Measurements from ENCODE around the gene PLEKHN1. TPM values are rescaled to one million over a fixed set of nuclear protein-coding genes. Genes with fewer than 3 reads are reported as not detected.
A peak's percentile ranks its signal among the peaks of the same experiment; 100 is the strongest.

The PLEKHN1 gene
- polyA plus RNA-seq, 1 of the 3 experiments (the other 2 are of a cell fraction), result not detected

DNA sequence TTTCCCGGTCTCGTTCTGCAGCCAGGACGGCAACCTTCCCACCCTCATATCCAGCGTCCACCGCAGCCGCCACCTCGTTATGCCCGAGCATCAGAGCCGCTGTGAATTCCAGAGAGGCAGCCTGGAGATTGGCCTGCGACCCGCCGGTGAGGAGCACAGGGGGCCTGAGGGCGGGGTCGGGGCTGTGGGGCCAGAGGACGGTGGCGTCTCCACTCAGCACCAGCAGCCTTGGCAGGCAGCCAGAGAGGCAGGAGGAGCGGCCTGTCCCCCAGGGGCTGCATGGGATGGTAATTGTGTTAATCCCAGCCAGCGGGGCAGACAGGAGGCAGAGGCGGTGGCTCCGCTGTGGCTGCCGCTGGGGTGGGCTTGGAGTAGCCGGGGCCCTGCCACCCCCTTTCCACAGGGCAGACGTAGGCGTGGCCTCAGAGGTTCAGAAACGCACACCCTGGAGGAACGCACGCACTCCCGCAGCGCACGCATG, 30.5 kb upstream of the PLEKHN1 start:
- DNase-seq, result peak; percentile 94
- Histone ChIP-seq H3K4me2 (no peak overlapping the region), H3F3A (replicated peaks; ENCODE audit: insufficient read depth) (peaks cover 8% of the 10 kb centered on the region), H3K79me2 (ENCODE audit: insufficient read depth) (no peaks in the 10 kb centered on the region), H4K20me1 (ENCODE audit: insufficient read depth) (no peaks in the 10 kb centered on the region), H2AFZ (ENCODE audit: low read depth) (no peak overlapping the region), H3K9me2 (no peaks in the 10 kb centered on the region), H3K4me3 (ENCODE audit: low read depth in 2 of 2, low read length in 1 of 2) (no peak overlapping the region), H3K4me1 (ENCODE audit: control insufficient read depth in 1 of 2, insufficient read depth in 2 of 2, low read depth in 1 of 2, low read length in 1 of 2) (peaks cover 0 to 29% of the 10 kb centered on the region in 2 experiments; a peak in 1 of 4 replicates), H3K27ac (ENCODE audit: low read depth in 2 of 2, low read length in 1 of 2) (no peak overlapping the region), H3K36me3 (replicated peaks in 1 of 2; ENCODE audit: control insufficient read depth in 1 of 2, insufficient read depth in 2 of 2, low read length in 1 of 2) (no peaks in the 10 kb centered on the region), H3K9ac (no peak overlapping the region), H3K9me3 (no peaks in the 10 kb centered on the region), H3K27me3 (ENCODE audit: insufficient read depth) (no peaks in the 10 kb centered on the region)
- peak; percentile 33; the same call in 1 of the 2 replicates for TF ChIP-seq RCOR1 (IDR thresholded peaks at IDR 0.05; ENCODE audit: low read length)
- TF ChIP-seq GABPA (IDR thresholded peaks at IDR 0.05; ENCODE audit: low read depth), result no peak
- TF ChIP-seq USF1 (IDR thresholded peaks at IDR 0.05; ENCODE audit: borderline replicate concordance, low read depth), result no peak
- no peak for TF ChIP-seq POLR2AphosphoS5 (IDR thresholded peaks at IDR 0.05; ENCODE audit: low read depth, low read length)
- no peak for TF ChIP-seq YY1 (IDR thresholded peaks at IDR 0.05; ENCODE audit: low read depth)
- POLR2A ChIA-PET, result no interaction called here
- 43% methylated on average over 8 of the region's 30 CpGs for WGBS (ENCODE audit: low lambda C conversion rate)
- CTCF ChIA-PET, result interaction anchor here (1.0 kb wide), 1 partner anchor 49 kb away, joined by 3 read pairs; no protein-coding TSS in a partner anchor

GRCh38 chr1:936348-937264, 29.7 kb upstream of the PLEKHN1 start:
- H3K36me3 ChIP-seq (replicated peaks in 1 of 2; ENCODE audit: control insufficient read depth in 1 of 2, insufficient read depth in 2 of 2, low read length in 1 of 2), result no peaks in the 10 kb centered on the region
- no peaks in the 10 kb centered on the region for H3K9me2 ChIP-seq
- H3K9ac ChIP-seq, result no peak overlapping the region
- H3K9me3 ChIP-seq, result no peaks in the 10 kb centered on the region
- H2AFZ ChIP-seq (ENCODE audit: low read depth), result no peak overlapping the region
- DNase-seq, result no peak
- H3K4me2 ChIP-seq, result no peak overlapping the region
- H4K20me1 ChIP-seq (ENCODE audit: insufficient read depth), result no peaks in the 10 kb centered on the region
- H3K4me3 ChIP-seq (ENCODE audit: low read depth in 2 of 2, low read length in 1 of 2), result no peak overlapping the region
- H3K4me1 ChIP-seq (ENCODE audit: control insufficient read depth in 1 of 2, insufficient read depth in 2 of 2, low read depth in 1 of 2, low read length in 1 of 2), result peaks cover 0 to 36% of the 10 kb centered on the region in 2 experiments; a peak in 1 of 4 replicates
- no peaks in the 10 kb centered on the region for H3K27me3 ChIP-seq (ENCODE audit: insufficient read depth)
- TF ChIP-seq ELF1 (IDR thresholded peaks at IDR 0.05) (no peak), GATA2 (CRISPR knock-in tag; IDR thresholded peaks at IDR 0.05) (no peak), RAD21 (IDR thresholded peaks at IDR 0.05; ENCODE audit: low read length) (no peak), YY1 (IDR thresholded peaks at IDR 0.05; ENCODE audit: low read depth) (no peak), NFIC (IDR thresholded peaks at IDR 0.05; ENCODE audit: borderline replicate concordance) (no peak), PBX3 (IDR thresholded peaks at IDR 0.05) (no peak), FOSL2 (IDR thresholded peaks at IDR 0.05; ENCODE audit: borderline replicate concordance, low read depth) (no peak), USF2 (IDR thresholded peaks at IDR 0.05; ENCODE audit: borderline replicate concordance, low read depth, low read length) (no peak), MEF2A (IDR thresholded peaks at IDR 0.05; ENCODE audit: borderline replicate concordance, low read depth) (no peak)
- TF ChIP-seq, protein P1, sequence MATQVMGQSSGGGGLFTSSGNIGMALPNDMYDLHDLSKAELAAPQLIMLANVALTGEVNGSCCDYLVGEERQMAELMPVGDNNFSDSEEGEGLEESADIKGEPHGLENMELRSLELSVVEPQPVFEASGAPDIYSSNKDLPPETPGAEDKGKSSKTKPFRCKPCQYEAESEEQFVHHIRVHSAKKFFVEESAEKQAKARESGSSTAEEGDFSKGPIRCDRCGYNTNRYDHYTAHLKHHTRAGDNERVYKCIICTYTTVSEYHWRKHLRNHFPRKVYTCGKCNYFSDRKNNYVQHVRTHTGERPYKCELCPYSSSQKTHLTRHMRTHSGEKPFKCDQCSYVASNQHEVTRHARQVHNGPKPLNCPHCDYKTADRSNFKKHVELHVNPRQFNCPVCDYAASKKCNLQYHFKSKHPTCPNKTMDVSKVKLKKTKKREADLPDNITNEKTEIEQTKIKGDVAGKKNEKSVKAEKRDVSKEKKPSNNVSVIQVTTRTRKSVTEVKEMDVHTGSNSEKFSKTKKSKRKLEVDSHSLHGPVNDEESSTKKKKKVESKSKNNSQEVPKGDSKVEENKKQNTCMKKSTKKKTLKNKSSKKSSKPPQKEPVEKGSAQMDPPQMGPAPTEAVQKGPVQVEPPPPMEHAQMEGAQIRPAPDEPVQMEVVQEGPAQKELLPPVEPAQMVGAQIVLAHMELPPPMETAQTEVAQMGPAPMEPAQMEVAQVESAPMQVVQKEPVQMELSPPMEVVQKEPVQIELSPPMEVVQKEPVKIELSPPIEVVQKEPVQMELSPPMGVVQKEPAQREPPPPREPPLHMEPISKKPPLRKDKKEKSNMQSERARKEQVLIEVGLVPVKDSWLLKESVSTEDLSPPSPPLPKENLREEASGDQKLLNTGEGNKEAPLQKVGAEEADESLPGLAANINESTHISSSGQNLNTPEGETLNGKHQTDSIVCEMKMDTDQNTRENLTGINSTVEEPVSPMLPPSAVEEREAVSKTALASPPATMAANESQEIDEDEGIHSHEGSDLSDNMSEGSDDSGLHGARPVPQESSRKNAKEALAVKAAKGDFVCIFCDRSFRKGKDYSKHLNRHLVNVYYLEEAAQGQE (IDR thresholded peaks at IDR 0.05; ENCODE audit: low read depth, low read length), result no peak
- TF ChIP-seq, protein P2, sequence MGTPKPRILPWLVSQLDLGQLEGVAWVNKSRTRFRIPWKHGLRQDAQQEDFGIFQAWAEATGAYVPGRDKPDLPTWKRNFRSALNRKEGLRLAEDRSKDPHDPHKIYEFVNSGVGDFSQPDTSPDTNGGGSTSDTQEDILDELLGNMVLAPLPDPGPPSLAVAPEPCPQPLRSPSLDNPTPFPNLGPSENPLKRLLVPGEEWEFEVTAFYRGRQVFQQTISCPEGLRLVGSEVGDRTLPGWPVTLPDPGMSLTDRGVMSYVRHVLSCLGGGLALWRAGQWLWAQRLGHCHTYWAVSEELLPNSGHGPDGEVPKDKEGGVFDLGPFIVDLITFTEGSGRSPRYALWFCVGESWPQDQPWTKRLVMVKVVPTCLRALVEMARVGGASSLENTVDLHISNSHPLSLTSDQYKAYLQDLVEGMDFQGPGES (IDR thresholded peaks at IDR 0.05; ENCODE audit: low read depth, low read length), result no peak
- 87% methylated on average over 13 of the region's 45 CpGs for WGBS (ENCODE audit: low lambda C conversion rate)
- ChIA-PET CTCF (interaction anchor here (3.1 to 8.9 kb wide), 3 partner anchors 10 to 32 kb away, joined by 17 to 125 read pairs (median 61); no protein-coding TSS in a partner anchor), POLR2A (no interaction called here)
- H3K79me2 ChIP-seq (ENCODE audit: insufficient read depth), result no peaks in the 10 kb centered on the region
- no peak overlapping the region for H3K27ac ChIP-seq (ENCODE audit: low read depth in 2 of 2, low read length in 1 of 2)
- peaks cover 8% of the 10 kb centered on the region for H3F3A ChIP-seq (replicated peaks; ENCODE audit: insufficient read depth)

Data from SK-N-SH (cell line).